Fibroblast of the conjunctiva (primary cell): Measurements from ENCODE around the gene LIN7B.
A peak's percentile ranks its signal among the peaks of the same experiment; 100 is the strongest.

ENCODE experiments used
- DNase-seq: peaks from one replicate; pipeline ENCODE4 v3.0.0-alpha.2; 2010; ENCODE audit warnings: low read depth

The LIN7B gene

GRCh38 chr19:49113762-49114629, at the start of gene LIN7B:
LIN7B (plus strand) TSS chr19:49114370; CDS start chr19:49114405, 35 bp downstream.
- no peak for DNase-seq

GRCh38 chr19:49064768-49065611, 49.2 kb upstream of the LIN7B start, which contains the start of gene NTF4:
NTF4 (minus strand) TSS chr19:49064818; CDS start chr19:49061997, 2,821 bp downstream.
- no peak for DNase-seq

GRCh38 chr19:49065905-49066512, 48.2 kb upstream of the LIN7B start:
- DNase-seq: no peak

- DNase-seq: no peak
These were observed 46.6 kb upstream of the LIN7B start for GRCh38 chr19:49067554-49067953.

- no peak for DNase-seq
These were observed 45.1 kb upstream of the LIN7B start for GRCh38 chr19:49069026-49069425.

- DNase-seq: no peak
These were observed 43.8 kb upstream of the LIN7B start for GRCh38 chr19:49070416-49070815.

GRCh38 chr19:49071860-49072547, 42.2 kb upstream of the LIN7B start:
- DNase-seq: no peak

GRCh38 chr19:49073514-49074378, 40.4 kb upstream of the LIN7B start:
- no peak for DNase-seq

GRCh38 chr19:49074869-49075268, 39.3 kb upstream of the LIN7B start:
- DNase-seq: peak; percentile 51

- DNase-seq: no peak
These were observed 33.8 kb upstream of the LIN7B start for GRCh38 chr19:49080392-49080791.

- DNase-seq: no peak
These were observed 32.9 kb upstream of the LIN7B start for GRCh38 chr19:49081273-49081672.

GRCh38 chr19:49084206-49085019, 29.8 kb upstream of the LIN7B start:
- no peak for DNase-seq

- peak; percentile 99 for DNase-seq
These were observed 28.9 kb upstream of the LIN7B start, which contains the start of gene SNRNP70 for GRCh38 chr19:49085020-49085867. SNRNP70 (plus strand) TSS chr19:49085451; CDS start chr19:49086415, 964 bp downstream.

- DNase-seq: no peak
These were observed 28.3 kb upstream of the LIN7B start for GRCh38 chr19:49085868-49086232.

- no peak for DNase-seq
These were observed 27.9 kb upstream of the LIN7B start for GRCh38 chr19:49086296-49086695.

- DNase-seq: no peak
These were observed 22.7 kb upstream of the LIN7B start for GRCh38 chr19:49091391-49092038.

GRCh38 chr19:49092686-49093085, 21.5 kb upstream of the LIN7B start:
- DNase-seq: no peak
